Bronchial epithelial cell (primary cell): ENCODE measurements around the gene PIF1. TPM values are rescaled to one million over a fixed set of nuclear protein-coding genes. Genes with fewer than 3 reads are reported as not detected.
"Not testable (repeated sequence)": the region's sequence is repeated elsewhere in the genome, so short reads cannot be mapped to it uniquely, and the experiment has no call there.

Experiments used
- DNase-seq: peaks from one replicate; pipeline ENCODE4 v3.0.0-alpha.2; 2010; ENCODE audit warnings: low read depth
- FAIRE-seq: peaks from 2 replicates; lab custom pipeline; 2011; peaks lifted over from hg19 to GRCh38; lab: Jason Lieb, UNC
- H3K27me3 ChIP-seq: 2 replicates; pipeline ENCODE4 v1.5.1; 2011; ENCODE audit warnings: low read length; ENCODE audit not compliant: control insufficient read depth, insufficient read depth
- H3K36me3 ChIP-seq: 2 replicates; pipeline ENCODE4 v1.5.1; 2011; ENCODE audit warnings: low read length; ENCODE audit not compliant: control insufficient read depth, insufficient read depth
- H3K4me3 ChIP-seq: 2 replicates; pipeline ENCODE4 v1.5.1; 2011; ENCODE audit warnings: mild to moderate bottlenecking, low read depth, low read length, control low read depth
- total RNA-seq: library from RNA; depleted of rRNA; stranded (reverse); fragments of >200 nt; gene quantifications from 2 replicates; pipeline ENCODE4 v1.2.1, GENCODE V29; 2014
- TF ChIP-seq, protein P1 (sequence below): IDR thresholded peaks from 2 replicates; pipeline ENCODE4 v1.5.1; 2011; ENCODE audit warnings: mild to moderate bottlenecking, moderate library complexity, low read length, control low read depth, inconsistent platforms; ENCODE audit not compliant: insufficient read depth, severe bottlenecking

Gene PIF1
- total RNA-seq, 1 donor from 2014 or later = 0.26 TPM

DNA sequence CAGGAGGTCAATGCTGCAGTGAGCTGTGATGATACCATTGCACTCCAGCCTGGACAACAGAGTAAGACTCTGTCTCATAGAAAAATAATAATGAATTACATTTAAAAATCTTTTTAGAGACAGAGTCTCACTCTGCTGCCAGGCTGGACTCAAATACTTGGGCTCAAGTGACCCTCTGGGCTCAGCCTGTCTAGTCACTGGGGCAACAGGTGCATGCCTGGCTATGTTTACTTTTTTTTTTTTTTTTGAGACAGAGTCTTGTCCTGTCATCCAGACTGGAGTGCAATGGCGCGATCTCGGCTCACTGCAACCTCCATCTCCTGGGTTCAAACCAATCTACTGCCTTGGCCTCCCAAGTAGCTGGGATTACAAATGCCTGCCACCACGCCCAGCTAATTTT lies 8.2 kb upstream of the PIF1 start:
- Histone ChIP-seq H3K36me3 (no peaks in the 10 kb centered on the region), H3K27me3 (no peaks in the 10 kb centered on the region), H3K4me3 (no peak overlapping the region)
- FAIRE-seq (no peak), DNase-seq (no peak)
- TF ChIP-seq, protein P1, sequence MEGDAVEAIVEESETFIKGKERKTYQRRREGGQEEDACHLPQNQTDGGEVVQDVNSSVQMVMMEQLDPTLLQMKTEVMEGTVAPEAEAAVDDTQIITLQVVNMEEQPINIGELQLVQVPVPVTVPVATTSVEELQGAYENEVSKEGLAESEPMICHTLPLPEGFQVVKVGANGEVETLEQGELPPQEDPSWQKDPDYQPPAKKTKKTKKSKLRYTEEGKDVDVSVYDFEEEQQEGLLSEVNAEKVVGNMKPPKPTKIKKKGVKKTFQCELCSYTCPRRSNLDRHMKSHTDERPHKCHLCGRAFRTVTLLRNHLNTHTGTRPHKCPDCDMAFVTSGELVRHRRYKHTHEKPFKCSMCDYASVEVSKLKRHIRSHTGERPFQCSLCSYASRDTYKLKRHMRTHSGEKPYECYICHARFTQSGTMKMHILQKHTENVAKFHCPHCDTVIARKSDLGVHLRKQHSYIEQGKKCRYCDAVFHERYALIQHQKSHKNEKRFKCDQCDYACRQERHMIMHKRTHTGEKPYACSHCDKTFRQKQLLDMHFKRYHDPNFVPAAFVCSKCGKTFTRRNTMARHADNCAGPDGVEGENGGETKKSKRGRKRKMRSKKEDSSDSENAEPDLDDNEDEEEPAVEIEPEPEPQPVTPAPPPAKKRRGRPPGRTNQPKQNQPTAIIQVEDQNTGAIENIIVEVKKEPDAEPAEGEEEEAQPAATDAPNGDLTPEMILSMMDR = no peak

DNA sequence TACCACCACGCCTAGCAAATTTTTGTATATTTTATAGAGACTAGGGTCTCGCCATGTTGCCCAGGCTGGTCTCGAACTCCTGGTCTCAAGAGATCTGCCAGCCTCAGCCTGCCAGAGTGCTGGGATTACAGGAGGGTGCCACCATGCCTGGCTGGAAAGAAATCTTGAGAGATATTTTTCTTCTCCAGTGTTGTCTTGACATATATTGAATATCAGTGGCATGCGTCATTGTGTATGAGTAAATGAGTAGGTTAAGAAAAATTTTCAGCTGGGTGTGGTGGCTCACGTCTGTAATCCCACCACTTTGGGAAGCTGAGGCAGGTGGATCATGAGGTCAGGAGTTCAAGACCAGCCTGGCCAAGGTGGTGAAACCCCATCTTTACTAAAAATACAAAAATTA lies 3.5 kb upstream of the PIF1 start:
- DNase-seq = peak; percentile 54
- Histone ChIP-seq H3K36me3 (no peaks in the 10 kb centered on the region), H3K27me3 (no peaks in the 10 kb centered on the region), H3K4me3 (no peak overlapping the region)
- TF ChIP-seq, protein P1 = no peak
- no peak for FAIRE-seq

DNA sequence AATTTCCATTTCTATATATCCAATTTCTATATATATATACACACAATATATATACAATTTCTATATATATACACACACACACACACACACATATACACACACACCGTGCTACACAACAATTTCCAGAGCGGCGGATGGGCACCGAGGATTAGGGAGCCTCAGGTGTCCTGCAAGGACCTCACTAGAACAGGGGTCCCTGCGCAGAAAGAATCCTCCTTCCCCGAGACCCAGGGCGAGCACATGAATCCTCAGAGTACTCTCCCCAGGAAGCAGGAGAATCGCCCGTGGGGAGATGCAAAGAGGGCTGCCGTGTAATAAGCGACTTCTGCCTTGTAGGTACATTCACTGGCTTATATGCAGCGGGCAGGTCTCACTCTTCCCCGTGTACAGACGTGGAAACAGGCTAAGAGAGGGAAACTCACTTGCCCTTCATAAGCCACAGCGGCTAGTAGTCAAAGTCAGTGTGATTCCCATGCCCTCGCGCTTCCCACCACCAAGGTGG lies 467 bp downstream of the PIF1 start:
- TF ChIP-seq, protein P1 = no peak
- H3K36me3 ChIP-seq = no peaks in the 10 kb centered on the region
- DNase-seq (no peak), FAIRE-seq (no peak)
- peak overlapping the region; percentile 43 for H3K4me3 ChIP-seq
- no peaks in the 10 kb centered on the region for H3K27me3 ChIP-seq

DNA sequence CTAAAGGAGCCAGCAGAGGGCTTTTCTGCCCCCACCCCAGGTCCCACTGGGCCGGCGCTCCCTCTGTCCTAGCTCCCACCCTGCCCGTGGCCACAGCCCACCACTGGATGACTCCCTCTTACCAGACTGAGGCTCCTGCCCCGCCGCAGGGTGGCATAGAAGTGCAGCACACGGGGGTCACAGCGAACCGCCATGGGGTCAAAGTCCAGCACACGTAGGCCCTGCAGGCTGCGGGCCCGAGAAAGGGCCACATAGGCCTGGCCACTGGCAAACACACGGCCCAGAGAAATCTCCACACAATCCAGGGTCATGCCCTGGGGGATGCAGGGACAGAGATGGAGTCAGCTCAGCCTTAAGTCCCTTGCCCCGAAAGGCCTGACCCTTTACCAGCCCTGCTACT lies 9.0 kb downstream of the PIF1 start:
- DNase-seq (no peak), FAIRE-seq (no peak)
- Histone ChIP-seq H3K4me3 (no peak overlapping the region), H3K27me3 (no peaks in the 10 kb centered on the region), H3K36me3 (no peaks in the 10 kb centered on the region)
- TF ChIP-seq, protein P1 = no peak

DNA sequence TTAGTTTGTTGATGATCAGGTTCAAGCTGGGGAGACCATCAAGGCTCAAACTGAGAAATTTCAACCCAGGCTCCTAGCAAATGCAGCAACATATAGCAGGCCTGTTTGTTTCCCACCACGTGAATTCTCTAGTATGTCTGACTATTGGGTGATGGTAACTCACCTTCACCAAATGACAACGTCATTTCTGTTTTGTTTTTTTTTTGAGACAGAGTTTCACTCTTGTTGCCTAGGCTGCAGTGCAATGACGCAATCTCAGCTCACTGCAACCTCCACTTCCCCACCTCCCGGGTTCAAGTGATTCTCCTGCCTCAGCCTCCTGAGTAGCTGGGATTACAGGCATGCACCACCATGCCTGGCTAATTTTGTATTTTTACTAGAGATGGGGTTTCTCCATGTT lies 10.5 kb downstream of the PIF1 start:
- not testable (repeated sequence) for H3K36me3 ChIP-seq, H3K4me3 ChIP-seq, H3K27me3 ChIP-seq, FAIRE-seq, DNase-seq

DNA sequence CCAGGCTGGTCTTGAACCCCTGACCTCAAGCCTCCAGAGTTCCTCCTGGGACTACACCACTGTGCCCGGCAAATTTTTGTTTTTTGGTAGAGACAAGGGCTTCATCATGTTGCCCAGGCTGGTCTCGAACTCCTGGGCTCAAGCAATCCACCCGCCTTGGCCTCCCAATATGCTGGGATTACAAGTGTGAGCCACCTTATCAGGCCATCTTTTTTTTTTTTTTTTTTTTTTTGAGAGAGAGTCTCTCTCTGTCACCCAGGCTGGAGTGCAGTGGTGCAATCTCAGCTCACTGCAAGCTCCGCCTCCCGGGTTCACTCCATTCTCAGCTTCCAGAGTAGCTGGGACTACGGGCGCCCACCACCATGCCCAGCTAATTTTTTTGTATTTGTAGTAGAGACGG lies 11.2 kb downstream of the PIF1 start:
- not testable (repeated sequence) for H3K4me3 ChIP-seq, H3K27me3 ChIP-seq, DNase-seq, FAIRE-seq, H3K36me3 ChIP-seq

DNA sequence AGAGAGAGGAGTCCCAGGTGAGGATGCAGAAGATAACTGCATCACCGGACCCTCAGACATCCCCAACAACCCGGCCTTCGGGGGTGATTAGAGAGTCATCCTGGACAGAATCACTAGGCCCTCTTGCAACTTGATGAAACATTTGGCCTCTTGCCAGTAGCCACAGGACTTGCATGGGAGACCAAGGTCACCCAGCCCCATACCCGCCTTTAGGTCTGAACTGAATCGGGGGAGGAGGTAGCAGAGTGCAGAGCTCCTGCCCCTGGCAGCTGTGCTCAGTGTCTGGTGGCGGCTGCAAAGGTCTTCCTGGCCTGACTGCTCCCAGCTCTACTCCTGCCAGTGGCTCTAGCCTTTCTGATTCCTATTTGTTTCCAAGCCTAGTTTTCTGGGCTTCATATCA lies 12.4 kb downstream of the PIF1 start:
- TF ChIP-seq, protein P1 = no peak
- DNase-seq (no peak), FAIRE-seq (no peak)
- no peaks in the 10 kb centered on the region for H3K36me3 ChIP-seq
- no peak overlapping the region for H3K4me3 ChIP-seq
- no peaks in the 10 kb centered on the region for H3K27me3 ChIP-seq
